Nephron (organoid): Measurements from ENCODE around the gene TIGD2.

Source experiments
- H3K27ac Mint-ChIP-seq, 3 experiments: 2 replicates each; pipeline ENCODE4 v1.8.0; 2020; ENCODE audit warnings: mixed read lengths in 3 of 3, mild to moderate bottlenecking in 2 of 3, moderate library complexity in 1 of 3
- H3K27me3 Mint-ChIP-seq: 2 replicates; pipeline ENCODE4 v1.8.0; 2021; ENCODE audit warnings: low read depth, mild to moderate bottlenecking, moderate library complexity, mixed read lengths
- H3K36me3 Mint-ChIP-seq: 2 replicates; pipeline ENCODE4 v1.8.0; 2020; ENCODE audit warnings: low read depth, mixed read lengths
- H3K4me1 Mint-ChIP-seq: 2 replicates; pipeline ENCODE4 v1.8.0; 2020; ENCODE audit warnings: mixed read lengths
- H3K4me3 Mint-ChIP-seq, 3 experiments: 2 replicates each; pipeline ENCODE4 v1.8.0; 2020; ENCODE audit warnings: mild to moderate bottlenecking in 3 of 3, mixed read lengths in 3 of 3, moderate library complexity in 2 of 3
- H3K9me3 Mint-ChIP-seq: 2 replicates; pipeline ENCODE4 v1.8.0; 2020; ENCODE audit warnings: mixed read lengths
- CTCF ChIP-seq, 3 experiments: fragments of 200-600 bp; sonication (generic); IDR thresholded peaks; one replicate each; pipeline ENCODE4 v1.5.0; 2021; ENCODE audit warnings: antibody characterized with exemption in 3 of 3; ENCODE audit not compliant: unreplicated experiment in 3 of 3

TIGD2 gene

GRCh38 chr4:89101256-89102161 is 9.8 kb upstream of the TIGD2 start:
- Mint-ChIP-seq H3K27me3 (peaks cover 6% of the 10 kb centered on the region), H3K4me1 (no peaks in the 10 kb centered on the region), H3K9me3 (no peaks in the 10 kb centered on the region), H3K36me3 (no peaks in the 10 kb centered on the region), H3K4me3 (no peak overlapping the region), H3K27ac (no peak overlapping the region)
- no peak for TF ChIP-seq CTCF (IDR thresholded peaks at IDR 0.05; ENCODE audit: unreplicated experiment in 3 of 3)

- no peak overlapping the region for H3K27ac Mint-ChIP-seq
- H3K27me3 Mint-ChIP-seq: peaks cover 17% of the 10 kb centered on the region
- no peaks in the 10 kb centered on the region for H3K9me3 Mint-ChIP-seq
- H3K4me3 Mint-ChIP-seq: no peak overlapping the region
- peaks cover 12% of the 10 kb centered on the region for H3K4me1 Mint-ChIP-seq
- no peak for TF ChIP-seq CTCF (IDR thresholded peaks at IDR 0.05; ENCODE audit: unreplicated experiment in 3 of 3)
- peaks cover 3% of the 10 kb centered on the region for H3K36me3 Mint-ChIP-seq
Measured at GRCh38 chr4:89105726-89106125, 5.6 kb upstream of the TIGD2 start.

GRCh38 chr4:89108091-89108490 is 3.2 kb upstream of the TIGD2 start:
- Mint-ChIP-seq H3K4me1 (peaks cover 23% of the 10 kb centered on the region), H3K27me3 (peaks cover 18% of the 10 kb centered on the region), H3K4me3 (peak overlapping the region; percentile 30 to 58 (median 40)), H3K9me3 (peaks cover 6% of the 10 kb centered on the region), H3K36me3 (peaks cover 18% of the 10 kb centered on the region), H3K27ac (no peak overlapping the region)
- TF ChIP-seq CTCF (IDR thresholded peaks at IDR 0.05; ENCODE audit: unreplicated experiment in 3 of 3): no peak

GRCh38 chr4:89109841-89110540 is 1.3 kb upstream of the TIGD2 start:
- peaks cover 23% of the 10 kb centered on the region for H3K4me1 Mint-ChIP-seq
- H3K27me3 Mint-ChIP-seq: peaks cover 15% of the 10 kb centered on the region
- H3K9me3 Mint-ChIP-seq: peaks cover 7% of the 10 kb centered on the region
- peak overlapping the region; percentile 88 to 96 (median 91) for H3K4me3 Mint-ChIP-seq
- H3K36me3 Mint-ChIP-seq: peaks cover 35% of the 10 kb centered on the region
- peak overlapping the region in 2 of 3 experiments; percentile 70 to 80 for H3K27ac Mint-ChIP-seq
- no peak for TF ChIP-seq CTCF (IDR thresholded peaks at IDR 0.05; ENCODE audit: unreplicated experiment in 3 of 3)

GRCh38 chr4:89110541-89110985 is 770 bp upstream of the TIGD2 start:
- no peak for TF ChIP-seq CTCF (IDR thresholded peaks at IDR 0.05; ENCODE audit: unreplicated experiment in 3 of 3)
- peaks cover 23% of the 10 kb centered on the region for H3K4me1 Mint-ChIP-seq
- peaks cover 15% of the 10 kb centered on the region for H3K27me3 Mint-ChIP-seq
- H3K27ac Mint-ChIP-seq: peak overlapping the region in 2 of 3 experiments; percentile 70 to 80
- peaks cover 40% of the 10 kb centered on the region for H3K36me3 Mint-ChIP-seq
- H3K9me3 Mint-ChIP-seq: peaks cover 7% of the 10 kb centered on the region
- H3K4me3 Mint-ChIP-seq: peak overlapping the region; percentile 88 to 96 (median 91)
